K562 (cell line): ENCODE results near the gene LRGUK. TPM values are rescaled to one million over a fixed set of nuclear protein-coding genes. Genes with fewer than 3 reads are reported as not detected.

Experiments
- ATAC-seq: fragments of 200-7000 bp; cut with Tn5 transposase; 3 replicates; pipeline ENCODE4 v1.9.1; 2020; ENCODE audit warnings: moderate library complexity
- BruUV-seq: library from RNA; stranded (reverse); fragments of 400-500 nt; replicated peaks from 2 replicates; lab custom pipeline; 2021; lab: Mats Ljungman, UMichigan
- CTCF ChIA-PET: fragments of 300-600 bp; formaldehyde crosslinking; extraction: SDS; loops from one replicate; lab custom pipeline; 2021; ENCODE audit warnings: low intra/inter-chr PET ratio; lab: Yijun Ruan, JAX
- POLR2A ChIA-PET: fragments of 300-600, 350-650 bp; sonication (Branson Sonifier 250); formaldehyde crosslinking; extraction: SDS; loops from one replicate; lab custom pipeline; 2021; ENCODE audit warnings: antibody characterized with exemption, inconsistent platforms; lab: Yijun Ruan, JAX
- DNase-seq, 4 experiments: peaks; one replicate each; pipeline versions ENCODE4 v3.0.0 to v3.0.0-alpha.2; 2011 to 2018; ENCODE audit warnings: low spot score in 3 of 4, mixed read lengths in 3 of 4; ENCODE audit errors: extremely low read depth in 1 of 4
- FAIRE-seq: peaks from 2 replicates; lab custom pipeline; 2011; peaks lifted over from hg19 to GRCh38; lab: Jason Lieb, UNC
- H2AFZ ChIP-seq: 2 replicates; pipeline ENCODE4 v1.6.0; 2011; ENCODE audit warnings: low read depth, low read length, control low read depth, inconsistent platforms
- H3K27ac ChIP-seq: fragments of 200-600 bp; 3 replicates; pipeline ENCODE4 v1.8.0; 2011; ENCODE audit warnings: low read depth, mild to moderate bottlenecking, control low read depth, inconsistent platforms, low read length, moderate library complexity, mixed read lengths; ENCODE audit errors: extremely low read depth
- H3K27me3 ChIP-seq, 2 experiments: fragments of 300-600 bp in 1 of 2; 2 replicates in 1 of 2; 3 replicates in 1 of 2; pipeline versions ENCODE4 v1.6.0 to v1.8.0; 2011; ENCODE audit warnings: inconsistent platforms in 2 of 2, low read length in 2 of 2, mild to moderate bottlenecking in 1 of 2, mixed read lengths in 1 of 2, moderate library complexity in 1 of 2; ENCODE audit not compliant: control insufficient read depth in 2 of 2, insufficient read depth in 2 of 2
- H3K36me3 ChIP-seq: fragments of 300-600 bp; 3 replicates; pipeline ENCODE4 v1.8.0; 2011; ENCODE audit warnings: mild to moderate bottlenecking, low read length, inconsistent platforms; ENCODE audit not compliant: control insufficient read depth, insufficient read depth
- H3K4me1 ChIP-seq, 2 experiments: fragments of 200-600 bp in 1 of 2; replicated peaks in 1 of 2; 2 replicates in 1 of 2; 3 replicates in 1 of 2; pipeline versions ENCODE4 v1.5.1 to v1.8.0; 2011; ENCODE audit warnings: inconsistent platforms in 2 of 2, low read length in 2 of 2, mild to moderate bottlenecking in 1 of 2, mixed read lengths in 1 of 2, moderate library complexity in 1 of 2; ENCODE audit not compliant: control insufficient read depth in 2 of 2, insufficient read depth in 2 of 2
- H3K4me2 ChIP-seq: 2 replicates; pipeline ENCODE4 v1.6.1; 2011; ENCODE audit warnings: low read length, control low read depth, inconsistent platforms, mixed read lengths; ENCODE audit not compliant: insufficient read depth
- H3K4me3 ChIP-seq: fragments of 200-600 bp; sonication (generic), shearing (Covaris generic); 2 replicates; pipeline ENCODE4 v1.5.1; 2016; ENCODE audit warnings: control low read depth, inconsistent platforms
- H3K79me2 ChIP-seq: fragments of 200-600 bp; 3 replicates; pipeline ENCODE4 v1.8.0; 2011; ENCODE audit warnings: low read length, inconsistent platforms; ENCODE audit not compliant: control insufficient read depth, insufficient read depth
- H3K9ac ChIP-seq, 2 experiments: 2 replicates each; pipeline versions ENCODE4 v1.6.0 to v1.6.1; 2011; ENCODE audit warnings: low read depth in 2 of 2, low read length in 2 of 2, control low read depth in 1 of 2, inconsistent platforms in 1 of 2, mild to moderate bottlenecking in 1 of 2, mixed read lengths in 1 of 2; ENCODE audit not compliant: insufficient read depth in 1 of 2
- H3K9me1 ChIP-seq: one replicate; pipeline ENCODE4 v1.6.0; 2011; ENCODE audit warnings: inconsistent platforms, mild to moderate bottlenecking, low read length, moderate library complexity; ENCODE audit not compliant: control insufficient read depth, insufficient read depth
- H3K9me3 ChIP-seq: replicated peaks from 2 replicates; pipeline ENCODE4 v1.5.1; 2011; ENCODE audit warnings: low read depth, low read length, inconsistent platforms; ENCODE audit not compliant: control insufficient read depth, insufficient read depth
- H4K20me1 ChIP-seq: replicated peaks from 2 replicates; pipeline ENCODE4 v1.6.1; 2011; ENCODE audit warnings: low read length, inconsistent platforms, mixed read lengths; ENCODE audit not compliant: control insufficient read depth, insufficient read depth
- CBX1 ChIP-seq: sonication (generic); IDR thresholded peaks from 2 replicates; pipeline ENCODE4 v1.6.1; 2016; ENCODE audit warnings: antibody characterized with exemption, low read depth, mild to moderate bottlenecking
- CC2D1A ChIP-seq: fragments of 450-650 bp; IDR thresholded peaks from 2 replicates; pipeline ENCODE4 v1.6.1; 2017; ENCODE audit warnings: mild to moderate bottlenecking
- FOS ChIP-seq: IDR thresholded peaks from 3 replicates; pipeline ENCODE4 v1.6.1; 2011; ENCODE audit not compliant: insufficient read length; ENCODE audit errors: extremely low read depth
- HMG20A ChIP-seq: fragments of 450-650 bp; formaldehyde crosslinking; conservative IDR thresholded peaks from 2 replicates; pipeline ENCODE4 v1.4.0; 2020; ENCODE audit warnings: mild to moderate bottlenecking, mixed read lengths
- KHSRP ChIP-seq: fragments of 450-650 bp; IDR thresholded peaks from 2 replicates; pipeline ENCODE4 v1.6.1; 2017
- STAG1 ChIP-seq: sonication (generic); formaldehyde crosslinking; IDR thresholded peaks from 2 replicates; pipeline ENCODE4 v1.5.0; 2020; ENCODE audit warnings: missing genetic modification reagents, borderline replicate concordance
- TCF3 ChIP-seq: sonication (generic); formaldehyde crosslinking; IDR thresholded peaks from 2 replicates; pipeline ENCODE4 v1.4.0; 2020; ENCODE audit warnings: mild to moderate bottlenecking, missing genetic modification reagents
- U2AF1 ChIP-seq: fragments of 200-400 bp; formaldehyde crosslinking; optimal IDR thresholded peaks from 2 replicates; pipeline ENCODE3; 2017; ENCODE audit warnings: mild to moderate bottlenecking, low read depth, low read length, moderate library complexity
- ZNF695 ChIP-seq: fragments of 450-650 bp; formaldehyde crosslinking; IDR thresholded peaks from 2 replicates; pipeline ENCODE4 v1.4.0; 2020; ENCODE audit warnings: mild to moderate bottlenecking, moderate library complexity
- WGBS: fragments of 100-300 bp; shearing (Covaris generic); methylation state at CpG from one replicate; pipeline ENCODE4 v1.1.6; 2016; ENCODE audit warnings: low coverage, mixed read lengths; ENCODE audit not compliant: insufficient coverage; ENCODE audit errors: missing lambda C conversion rate; 5-methylcytosine and 5-hydroxymethylcytosine counted together
- in situ Hi-C: fragments of 300-500 bp; cut with MboI; formaldehyde crosslinking; loops from 4 replicates; pipeline ENCODE4 v1.15.0; 2018; ENCODE audit warnings: inconsistent platforms, mixed read lengths
- intact Hi-C: fragments of 100-400 bp; cut with micrococcal nuclease; formaldehyde crosslinking; loops from 2 replicates; pipeline ENCODE4 v1.14.2; 2022
- polyA plus RNA-seq, 8 experiments: library from polyadenylated mRNA; depleted of rRNA in 4 of 8; stranded (reverse) in 5 of 8; unstranded in 3 of 8; fragments of >200 nt; fragmentation: Nextera tagmentation in 2 of 8; fragmentation: Illumina TruSeq in 1 of 8; extraction: Ambion mirVana in 2 of 8; extraction: Trizol in 1 of 8; gene quantifications; 2 replicates each; pipeline versions ENCODE4 v1.2.1 to v1.2.3, GENCODE V29; 2011 to 2014; ENCODE audit warnings: inconsistent platforms in 1 of 8, missing spikeins in 1 of 8
- total RNA-seq, 7 experiments: library from RNA; depleted of rRNA in 6 of 7; stranded (reverse); fragments of >200 nt in 6 of 7; fragmentation: Illumina TruSeq in 2 of 7; extraction: Trizol in 2 of 7; gene quantifications; 2 replicates each; pipeline versions ENCODE4 v1.2.1 to v1.2.3, GENCODE V29; 2011 to 2021; ENCODE audit warnings: low replicate concordance in 1 of 7
- TF ChIP-seq, protein P1 (sequence below): fragments of 450-650 bp; IDR thresholded peaks from 2 replicates; pipeline ENCODE4 v1.6.1; 2017; ENCODE audit warnings: antibody characterized with exemption, mild to moderate bottlenecking

The LRGUK gene
- total and polyA plus RNA-seq, 9 of the 15 experiments (the other 6 are each of a cell fraction or from before 2014, with no cell fraction given) = 0.04 to 0.33 (median 0.18) TPM

DNA sequence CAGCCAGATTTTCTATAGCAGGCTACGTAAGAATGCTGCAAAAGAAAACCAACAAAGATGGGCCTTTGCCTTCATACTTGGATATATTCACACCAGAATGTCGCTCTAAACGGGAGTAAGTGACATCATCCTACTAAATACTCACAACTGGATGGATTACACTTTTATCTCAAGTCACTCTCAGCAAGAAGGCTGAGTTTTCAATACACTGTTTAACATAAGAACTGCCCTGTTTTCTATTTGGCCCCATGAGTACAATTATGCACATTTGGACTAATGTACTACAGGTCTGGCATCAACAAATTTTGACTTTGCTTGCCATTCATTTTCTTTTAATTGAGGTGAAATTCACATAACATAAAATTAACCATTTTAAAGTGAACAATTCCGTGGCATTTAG is 181.4 kb downstream of the LRGUK start:
- H2AFZ ChIP-seq = no peak overlapping the region
- no peaks in the 10 kb centered on the region for H3K9me3 ChIP-seq
- 81% methylated on average over 4 of the region's 4 CpGs for WGBS
- in situ Hi-C loops (no loop called here), intact Hi-C loops (no loop called here)
- BruUV-seq = no TSS peak
- H3K27me3 ChIP-seq = no peaks in the 10 kb centered on the region
- H4K20me1 ChIP-seq = no peaks in the 10 kb centered on the region
- no peaks in the 10 kb centered on the region for H3K4me1 ChIP-seq
- no peaks in the 10 kb centered on the region for H3K79me2 ChIP-seq
- ATAC-seq = no peak
- H3K9ac ChIP-seq = no peak overlapping the region
- TF ChIP-seq CC2D1A (no peak), STAG1 (CRISPR knock-in tag) (no peak), ZNF695 (CRISPR knock-in tag) (no peak), KHSRP (no peak), U2AF1 (no peak), HMG20A (no peak), FOS (no peak), CBX1 (no peak), TCF3 (CRISPR knock-in tag) (no peak)
- TF ChIP-seq, protein P1, sequence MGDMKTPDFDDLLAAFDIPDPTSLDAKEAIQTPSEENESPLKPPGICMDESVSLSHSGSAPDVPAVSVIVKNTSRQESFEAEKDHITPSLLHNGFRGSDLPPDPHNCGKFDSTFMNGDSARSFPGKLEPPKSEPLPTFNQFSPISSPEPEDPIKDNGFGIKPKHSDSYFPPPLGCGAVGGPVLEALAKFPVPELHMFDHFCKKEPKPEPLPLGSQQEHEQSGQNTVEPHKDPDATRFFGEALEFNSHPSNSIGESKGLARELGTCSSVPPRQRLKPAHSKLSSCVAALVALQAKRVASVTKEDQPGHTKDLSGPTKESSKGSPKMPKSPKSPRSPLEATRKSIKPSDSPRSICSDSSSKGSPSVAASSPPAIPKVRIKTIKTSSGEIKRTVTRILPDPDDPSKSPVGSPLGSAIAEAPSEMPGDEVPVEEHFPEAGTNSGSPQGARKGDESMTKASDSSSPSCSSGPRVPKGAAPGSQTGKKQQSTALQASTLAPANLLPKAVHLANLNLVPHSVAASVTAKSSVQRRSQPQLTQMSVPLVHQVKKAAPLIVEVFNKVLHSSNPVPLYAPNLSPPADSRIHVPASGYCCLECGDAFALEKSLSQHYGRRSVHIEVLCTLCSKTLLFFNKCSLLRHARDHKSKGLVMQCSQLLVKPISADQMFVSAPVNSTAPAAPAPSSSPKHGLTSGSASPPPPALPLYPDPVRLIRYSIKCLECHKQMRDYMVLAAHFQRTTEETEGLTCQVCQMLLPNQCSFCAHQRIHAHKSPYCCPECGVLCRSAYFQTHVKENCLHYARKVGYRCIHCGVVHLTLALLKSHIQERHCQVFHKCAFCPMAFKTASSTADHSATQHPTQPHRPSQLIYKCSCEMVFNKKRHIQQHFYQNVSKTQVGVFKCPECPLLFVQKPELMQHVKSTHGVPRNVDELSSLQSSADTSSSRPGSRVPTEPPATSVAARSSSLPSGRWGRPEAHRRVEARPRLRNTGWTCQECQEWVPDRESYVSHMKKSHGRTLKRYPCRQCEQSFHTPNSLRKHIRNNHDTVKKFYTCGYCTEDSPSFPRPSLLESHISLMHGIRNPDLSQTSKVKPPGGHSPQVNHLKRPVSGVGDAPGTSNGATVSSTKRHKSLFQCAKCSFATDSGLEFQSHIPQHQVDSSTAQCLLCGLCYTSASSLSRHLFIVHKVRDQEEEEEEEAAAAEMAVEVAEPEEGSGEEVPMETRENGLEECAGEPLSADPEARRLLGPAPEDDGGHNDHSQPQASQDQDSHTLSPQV = no peak
- TF ChIP-seq, all 486 proteins: peak for 0
- H3K27ac ChIP-seq = no peak overlapping the region
- ChIA-PET CTCF (no interaction called here), POLR2A (no interaction called here)
- no peak overlapping the region for H3K4me2 ChIP-seq
- FAIRE-seq = no peak
- peaks cover 19% of the 10 kb centered on the region; the same call in 2 of the 3 replicates for H3K36me3 ChIP-seq
- no peak overlapping the region for H3K4me3 ChIP-seq
- H3K9me1 ChIP-seq = no peaks in the 10 kb centered on the region
- DNase-seq = no peak
